ENCODE results near the gene FCRL5. TPM values are rescaled to one million over a fixed set of nuclear protein-coding genes. Genes with fewer than 3 reads are reported as not detected.

The FCRL5 gene
- total RNA-seq, 1 donor = under 0.01 TPM

DNA sequence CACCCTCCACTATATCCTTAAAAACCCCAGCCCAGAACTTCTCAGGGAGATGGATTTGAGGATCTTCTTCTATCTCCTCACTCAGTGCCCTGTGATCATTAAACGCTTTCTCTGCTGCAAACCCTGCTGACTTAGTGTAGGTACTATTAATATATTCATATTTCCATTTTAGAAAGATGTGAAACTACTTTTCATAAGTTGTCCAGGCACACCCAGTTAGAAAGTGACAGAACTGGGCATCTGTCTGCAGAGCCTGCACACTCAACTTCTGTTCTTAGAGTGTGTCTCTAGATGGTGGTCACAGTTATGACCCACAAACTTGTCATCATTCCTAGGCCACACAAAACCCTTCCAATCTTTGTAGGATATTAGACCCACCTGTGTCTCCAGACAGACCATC lies 55.0 kb downstream of the FCRL5 start:
- Histone ChIP-seq H3K27me3 (ENCODE audit: insufficient read depth, low read length) (peaks cover 8% of the 10 kb centered on the region), H3K4me3 (ENCODE audit: insufficient read depth, low read length) (no peak overlapping the region), H3K4me1 (ENCODE audit: insufficient read depth, low read length) (no peaks in the 10 kb centered on the region), H3K4me2 (ENCODE audit: insufficient read depth, low read length) (no peak overlapping the region), H3K9me3 (ENCODE audit: low read depth, low read length) (no peaks in the 10 kb centered on the region), H3K79me2 (ENCODE audit: insufficient read depth, low read length) (no peaks in the 10 kb centered on the region), H4K20me1 (ENCODE audit: insufficient read depth, low read length) (no peaks in the 10 kb centered on the region), H3K27ac (ENCODE audit: low read depth, low read length) (no peak overlapping the region), H2AFZ (ENCODE audit: low read length) (no peak overlapping the region), H3K36me3 (ENCODE audit: insufficient read depth, low read length) (no peaks in the 10 kb centered on the region)
- TF ChIP-seq, protein P1, sequence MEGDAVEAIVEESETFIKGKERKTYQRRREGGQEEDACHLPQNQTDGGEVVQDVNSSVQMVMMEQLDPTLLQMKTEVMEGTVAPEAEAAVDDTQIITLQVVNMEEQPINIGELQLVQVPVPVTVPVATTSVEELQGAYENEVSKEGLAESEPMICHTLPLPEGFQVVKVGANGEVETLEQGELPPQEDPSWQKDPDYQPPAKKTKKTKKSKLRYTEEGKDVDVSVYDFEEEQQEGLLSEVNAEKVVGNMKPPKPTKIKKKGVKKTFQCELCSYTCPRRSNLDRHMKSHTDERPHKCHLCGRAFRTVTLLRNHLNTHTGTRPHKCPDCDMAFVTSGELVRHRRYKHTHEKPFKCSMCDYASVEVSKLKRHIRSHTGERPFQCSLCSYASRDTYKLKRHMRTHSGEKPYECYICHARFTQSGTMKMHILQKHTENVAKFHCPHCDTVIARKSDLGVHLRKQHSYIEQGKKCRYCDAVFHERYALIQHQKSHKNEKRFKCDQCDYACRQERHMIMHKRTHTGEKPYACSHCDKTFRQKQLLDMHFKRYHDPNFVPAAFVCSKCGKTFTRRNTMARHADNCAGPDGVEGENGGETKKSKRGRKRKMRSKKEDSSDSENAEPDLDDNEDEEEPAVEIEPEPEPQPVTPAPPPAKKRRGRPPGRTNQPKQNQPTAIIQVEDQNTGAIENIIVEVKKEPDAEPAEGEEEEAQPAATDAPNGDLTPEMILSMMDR (IDR thresholded peaks at IDR 0.05; ENCODE audit: extremely low read depth, low read depth, low read length) = no peak
- no peak for DNase-seq (ENCODE audit: insufficient read length, low spot score, missing footprints)

DNA sequence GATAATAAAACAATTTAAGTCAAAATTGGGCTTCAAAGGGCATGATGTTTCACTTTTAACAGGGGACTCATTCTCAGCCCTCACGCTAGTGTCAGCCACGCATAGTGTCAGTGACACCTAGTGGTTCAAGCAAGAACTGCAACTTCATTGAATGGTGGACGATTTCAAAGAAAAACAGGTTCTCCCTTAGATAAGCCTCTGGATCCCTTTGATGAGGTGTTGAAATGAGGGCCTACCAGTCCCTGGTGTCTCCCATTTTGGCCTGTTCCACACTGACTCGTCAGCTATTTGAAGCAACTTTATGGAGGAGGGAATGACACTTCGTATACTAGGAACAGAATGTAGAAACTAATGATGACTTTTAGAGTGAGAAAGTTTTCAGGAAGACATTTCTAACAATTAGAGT lies 56.2 kb downstream of the FCRL5 start:
- TF ChIP-seq, protein P1 (IDR thresholded peaks at IDR 0.05; ENCODE audit: extremely low read depth, low read depth, low read length) = peak; percentile 82
- no peak for DNase-seq (ENCODE audit: insufficient read length, low spot score, missing footprints)
- H4K20me1 ChIP-seq (ENCODE audit: insufficient read depth, low read length) = no peaks in the 10 kb centered on the region
- no peaks in the 10 kb centered on the region for H3K9me3 ChIP-seq (ENCODE audit: low read depth, low read length)
- no peak overlapping the region for H3K4me2 ChIP-seq (ENCODE audit: insufficient read depth, low read length)
- H3K27ac ChIP-seq (ENCODE audit: low read depth, low read length) = no peak overlapping the region
- no peaks in the 10 kb centered on the region for H3K79me2 ChIP-seq (ENCODE audit: insufficient read depth, low read length)
- no peaks in the 10 kb centered on the region for H3K4me1 ChIP-seq (ENCODE audit: insufficient read depth, low read length)
- no peak overlapping the region for H3K4me3 ChIP-seq (ENCODE audit: insufficient read depth, low read length)
- no peak overlapping the region for H2AFZ ChIP-seq (ENCODE audit: low read length)
- H3K27me3 ChIP-seq (ENCODE audit: insufficient read depth, low read length) = peaks cover 6% of the 10 kb centered on the region
- no peaks in the 10 kb centered on the region for H3K36me3 ChIP-seq (ENCODE audit: insufficient read depth, low read length)

DNA sequence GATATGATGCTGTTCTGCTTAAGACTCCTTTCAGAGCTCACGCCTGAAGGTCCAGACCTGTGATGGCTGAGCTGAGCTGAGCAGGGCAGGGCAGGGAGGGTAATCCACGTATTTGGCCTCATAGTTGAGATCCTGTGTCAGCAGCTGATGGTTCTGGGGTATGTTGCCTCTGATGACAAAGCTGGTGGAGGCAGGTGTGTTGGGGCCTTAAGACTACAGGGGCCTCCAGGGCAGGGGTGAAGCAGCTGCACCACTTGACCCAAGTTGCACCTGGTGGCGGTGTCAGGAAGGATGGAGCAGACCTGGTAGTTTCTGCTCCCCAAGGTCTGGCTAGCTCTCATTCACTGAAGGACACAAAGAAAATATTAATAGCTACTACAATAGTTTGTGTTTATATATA lies 57.0 kb downstream of the FCRL5 start:
- Histone ChIP-seq H3K4me3 (ENCODE audit: insufficient read depth, low read length) (no peak overlapping the region), H3K27ac (ENCODE audit: low read depth, low read length) (no peak overlapping the region), H3K27me3 (ENCODE audit: insufficient read depth, low read length) (peaks cover 5% of the 10 kb centered on the region), H3K9me3 (ENCODE audit: low read depth, low read length) (no peaks in the 10 kb centered on the region), H3K36me3 (ENCODE audit: insufficient read depth, low read length) (no peaks in the 10 kb centered on the region), H3K4me1 (ENCODE audit: insufficient read depth, low read length) (no peaks in the 10 kb centered on the region), H3K4me2 (ENCODE audit: insufficient read depth, low read length) (no peak overlapping the region), H3K79me2 (ENCODE audit: insufficient read depth, low read length) (no peaks in the 10 kb centered on the region), H2AFZ (ENCODE audit: low read length) (no peak overlapping the region), H4K20me1 (ENCODE audit: insufficient read depth, low read length) (no peaks in the 10 kb centered on the region)
- no peak for DNase-seq (ENCODE audit: insufficient read length, low spot score, missing footprints)
- TF ChIP-seq, protein P1 (IDR thresholded peaks at IDR 0.05; ENCODE audit: extremely low read depth, low read depth, low read length) = no peak

DNA sequence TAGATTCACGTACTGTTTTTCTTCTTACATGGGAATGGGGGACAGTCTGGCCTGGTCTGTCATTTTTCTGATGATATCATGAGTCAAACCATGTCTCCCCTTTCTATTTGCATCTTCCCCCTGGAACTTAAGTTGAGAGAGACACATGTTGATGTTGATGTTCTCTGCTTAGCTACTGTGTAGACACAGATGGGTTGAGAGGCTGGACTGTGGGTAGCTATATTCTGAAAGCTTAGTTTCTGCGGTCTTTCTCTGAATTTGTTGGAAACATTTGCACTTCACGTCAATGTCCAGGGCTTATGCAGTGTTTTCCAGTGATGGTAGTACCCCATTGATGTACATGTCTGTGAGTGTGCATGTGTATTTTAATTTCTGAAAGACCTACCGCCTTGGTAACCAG lies 58.2 kb downstream of the FCRL5 start:
- Histone ChIP-seq H3K27me3 (ENCODE audit: insufficient read depth, low read length) (peaks cover 3% of the 10 kb centered on the region), H3K36me3 (ENCODE audit: insufficient read depth, low read length) (no peaks in the 10 kb centered on the region), H3K4me2 (ENCODE audit: insufficient read depth, low read length) (no peak overlapping the region), H3K79me2 (ENCODE audit: insufficient read depth, low read length) (no peaks in the 10 kb centered on the region), H3K4me3 (ENCODE audit: insufficient read depth, low read length) (no peak overlapping the region), H3K27ac (ENCODE audit: low read depth, low read length) (no peak overlapping the region), H2AFZ (ENCODE audit: low read length) (no peak overlapping the region), H4K20me1 (ENCODE audit: insufficient read depth, low read length) (no peaks in the 10 kb centered on the region), H3K4me1 (ENCODE audit: insufficient read depth, low read length) (no peaks in the 10 kb centered on the region), H3K9me3 (ENCODE audit: low read depth, low read length) (no peaks in the 10 kb centered on the region)
- no peak for DNase-seq (ENCODE audit: insufficient read length, low spot score, missing footprints)
- TF ChIP-seq, protein P1 (IDR thresholded peaks at IDR 0.05; ENCODE audit: extremely low read depth, low read depth, low read length) = no peak
